Motor neuron (in vitro differentiated cells): ENCODE results near the gene ZSWIM5. TPM values are rescaled to one million over a fixed set of nuclear protein-coding genes. Genes with fewer than 3 reads are reported as not detected.
"Not testable (repeated sequence)": the region's sequence is repeated elsewhere in the genome, so short reads cannot be mapped to it uniquely, and the experiment has no call there.

ENCODE experiments used
- ATAC-seq, 8 experiments: fragments of 200-7000 bp; cut with Tn5 transposase; replicated peaks in 6 of 8; 2 replicates each; pipeline ENCODE4 v1.8.0; 2021; ENCODE audit warnings: mild to moderate bottlenecking in 8 of 8, moderate library complexity in 8 of 8
- H3K27ac ChIP-seq, 2 donors: fragments of 250-450 bp; sonication (Bioruptor Pico); 2 replicates each; pipeline ENCODE4 v1.9.0; 2021; ENCODE audit warnings: antibody characterized with exemption in 2 of 2, mild to moderate bottlenecking in 2 of 2, moderate library complexity in 1 of 2
- H3K4me1 ChIP-seq, 2 donors: fragments of 250-450 bp; sonication (Bioruptor Pico); replicated peaks in 1 of 2; 2 replicates each; pipeline ENCODE4 v1.6.1; 2021; ENCODE audit warnings: antibody characterized with exemption in 2 of 2, mild to moderate bottlenecking in 2 of 2, moderate library complexity in 1 of 2
- H3K4me3 ChIP-seq, 5 donors: fragments of 250-450 bp; sonication (Bioruptor Pico); 2 replicates each; pipeline ENCODE4 v1.9.0; 2021; ENCODE audit warnings: antibody characterized with exemption in 5 of 5, mild to moderate bottlenecking in 5 of 5, moderate library complexity in 4 of 5
- WGBS, 10 experiments: fragments of 450-650 bp; shearing (Covaris generic); methylation state at CpG; one replicate each; pipeline ENCODE4 v1.0.0; 2022; 5-methylcytosine and 5-hydroxymethylcytosine counted together
- in situ Hi-C, 9 experiments: fragments of 400-800 bp; cut with MboI; loops; one replicate each; pipeline ENCODE4 v1.15.0; 2021; ENCODE audit warnings: low sequenced_read_pairs in 9 of 9, low pct_unique_long_range_greater_than_20kb in 2 of 9; ENCODE audit not compliant: unreplicated experiment in 9 of 9
- total RNA-seq, 8 experiments: library from RNA; unstranded; fragments of 300-600 nt; gene quantifications; 2 replicates each; pipeline versions ENCODE4 v1.2.3 to v1.2.4, GENCODE V29; 2022

ZSWIM5 gene
- total RNA-seq, 8 experiments from 2014 or later: 0.35 to 30.9 (median 15.2) TPM

GRCh38 chr1:45152126-45152525, 54.3 kb downstream of the ZSWIM5 start:
- 57 to 100% (median 80%) methylated on average over 2 to 3 of the region's 3 CpGs; no CpG with 5 or more reads in 1 of the 10 experiments for WGBS, 10 experiments
- no peak overlapping the region for H3K4me3 ChIP-seq
- no peak overlapping the region for H3K27ac ChIP-seq
- in situ Hi-C loops: no loop called here
- ATAC-seq: no peak
- peaks cover 7 to 9% of the 10 kb centered on the region in 2 donors for H3K4me1 ChIP-seq

- WGBS, 10 experiments: 38 to 100% (median 82%) methylated on average over 1 of the region's 1 CpG; no CpG with 5 or more reads in 2 of the 10 experiments
- Histone ChIP-seq H3K4me1 (peaks cover 7 to 9% of the 10 kb centered on the region in 2 donors), H3K4me3 (no peak overlapping the region), H3K27ac (no peak overlapping the region)
- ATAC-seq: peak in 2 of 8 experiments; percentile 33 to 62
- in situ Hi-C loops: no loop called here
These were observed 58.1 kb downstream of the ZSWIM5 start for GRCh38 chr1:45148209-45148825.

GRCh38 chr1:45146833-45147232, 59.6 kb downstream of the ZSWIM5 start:
- 14 to 100% (median 89%) methylated on average over 1 to 2 of the region's 2 CpGs; no CpG with 5 or more reads in 1 of the 10 experiments for WGBS, 10 experiments
- Histone ChIP-seq H3K27ac (no peak overlapping the region), H3K4me1 (peaks cover 7 to 9% of the 10 kb centered on the region in 2 donors), H3K4me3 (no peak overlapping the region)
- in situ Hi-C loops: no loop called here
- no peak for ATAC-seq

- no peak for ATAC-seq
- Histone ChIP-seq H3K27ac (no peak overlapping the region), H3K4me3 (no peak overlapping the region), H3K4me1 (no peaks in the 10 kb centered on the region)
- 20 to 96% (median 82%) methylated on average over 2 to 4 of the region's 4 CpGs for WGBS, 10 experiments
- in situ Hi-C loops: no loop called here
These were observed 65.0 kb downstream of the ZSWIM5 start for GRCh38 chr1:45141247-45142003.

GRCh38 chr1:45136984-45137383, 69.4 kb downstream of the ZSWIM5 start:
- Histone ChIP-seq H3K27ac (no peak overlapping the region), H3K4me3 (no peak overlapping the region), H3K4me1 (no peaks in the 10 kb centered on the region)
- ATAC-seq: no peak
- in situ Hi-C loops: no loop called here
- 14 to 100% (median 90%) methylated on average over 1 to 2 of the region's 2 CpGs for WGBS, 10 experiments

- Histone ChIP-seq H3K4me1 (no peaks in the 10 kb centered on the region), H3K27ac (no peak overlapping the region), H3K4me3 (no peak overlapping the region)
- WGBS, 10 experiments: 30 to 100% (median 93%) methylated on average over 1 of the region's 1 CpG; no CpG with 5 or more reads in 3 of the 10 experiments
- no peak for ATAC-seq
- in situ Hi-C loops: no loop called here
These were observed 71.1 kb downstream of the ZSWIM5 start for GRCh38 chr1:45135316-45135715.

- 7 to 97% (median 40%) methylated on average over 1 to 2 of the region's 2 CpGs; no CpG with 5 or more reads in 2 of the 10 experiments for WGBS, 10 experiments
- in situ Hi-C loops: no loop called here
- no peak overlapping the region for H3K4me3 ChIP-seq
- no peak for ATAC-seq
- no peak overlapping the region for H3K27ac ChIP-seq
- no peaks in the 10 kb centered on the region for H3K4me1 ChIP-seq
These were observed 71.9 kb downstream of the ZSWIM5 start for GRCh38 chr1:45134461-45134873.

GRCh38 chr1:45132719-45133118, 73.7 kb downstream of the ZSWIM5 start:
- H3K27ac ChIP-seq, H3K4me1 ChIP-seq, in situ Hi-C loops, H3K4me3 ChIP-seq, ATAC-seq: not testable (repeated sequence)
- WGBS, 10 experiments: 60 to 80% (median 60%) methylated on average over 1 of the region's 2 CpGs; no CpG with 5 or more reads in 7 of the 10 experiments

- in situ Hi-C loops: no loop called here
- H3K4me3 ChIP-seq: no peak overlapping the region
- ATAC-seq: no peak
- 42 to 100% (median 81%) methylated on average over 2 of the region's 2 CpGs for WGBS, 10 experiments
- H3K4me1 ChIP-seq: peaks cover 0 to 5% of the 10 kb centered on the region in 2 donors
- H3K27ac ChIP-seq: no peak overlapping the region
These were observed 83.0 kb downstream of the ZSWIM5 start for GRCh38 chr1:45123358-45123757.

- H3K4me1 ChIP-seq: peaks cover 0 to 5% of the 10 kb centered on the region in 2 donors
- in situ Hi-C loops: no loop called here
- 43 to 100% (median 67%) methylated on average over 1 of the region's 1 CpG; no CpG with 5 or more reads in 7 of the 10 experiments for WGBS, 10 experiments
- ATAC-seq: no peak
- no peak overlapping the region for H3K4me3 ChIP-seq
- H3K27ac ChIP-seq: no peak overlapping the region
These were observed 83.7 kb downstream of the ZSWIM5 start for GRCh38 chr1:45122724-45123123.

- Histone ChIP-seq H3K27ac (no peak overlapping the region), H3K4me3 (no peak overlapping the region), H3K4me1 (peaks cover 0 to 4% of the 10 kb centered on the region in 2 donors)
- in situ Hi-C loops: no loop called here
- ATAC-seq: no peak
- 0 to 100% (median 74%) methylated on average over 1 of the region's 1 CpG; no CpG with 5 or more reads in 2 of the 10 experiments for WGBS, 10 experiments
These were observed 88.6 kb downstream of the ZSWIM5 start for GRCh38 chr1:45117766-45118165.

GRCh38 chr1:45116820-45117219, 89.6 kb downstream of the ZSWIM5 start:
- no peak for ATAC-seq
- 0 to 94% (median 71%) methylated on average over 1 to 2 of the region's 2 CpGs; no CpG with 5 or more reads in 1 of the 10 experiments for WGBS, 10 experiments
- no peak overlapping the region for H3K4me3 ChIP-seq
- no peak overlapping the region for H3K27ac ChIP-seq
- H3K4me1 ChIP-seq: no peaks in the 10 kb centered on the region
- in situ Hi-C loops: no loop called here

GRCh38 chr1:45116340-45116739, 90.1 kb downstream of the ZSWIM5 start:
- in situ Hi-C loops: no loop called here
- H3K4me3 ChIP-seq: no peak overlapping the region
- no peak for ATAC-seq
- no peaks in the 10 kb centered on the region for H3K4me1 ChIP-seq
- WGBS, 10 experiments: 38 to 100% (median 89%) methylated on average over 1 of the region's 1 CpG; no CpG with 5 or more reads in 2 of the 10 experiments
- H3K27ac ChIP-seq: no peak overlapping the region
